Trophoblast cell (in vitro differentiated cells and primary cell): ENCODE measurements around the gene SDK2.

Source experiments
- DNase-seq, 2 donors: peaks; one replicate each; pipeline ENCODE4 v3.0.0-alpha.2; 2016
- H2AFZ ChIP-seq: 2 replicates; pipeline ENCODE4 v1.6.1; 2013; ENCODE audit warnings: low read length, moderate library complexity, mild to moderate bottlenecking; ENCODE audit not compliant: insufficient read depth, poor library complexity
- H2AK5ac ChIP-seq: 2 replicates; pipeline ENCODE4 v1.6.1; 2013; ENCODE audit warnings: mild to moderate bottlenecking, low read length
- H2BK120ac ChIP-seq: 2 replicates; pipeline ENCODE4 v1.6.1; 2013; ENCODE audit warnings: low read length, mild to moderate bottlenecking, moderate library complexity; ENCODE audit not compliant: insufficient read depth, poor library complexity
- H2BK12ac ChIP-seq: 2 replicates; pipeline ENCODE4 v1.6.1; 2013; ENCODE audit warnings: mild to moderate bottlenecking, low read length, moderate library complexity
- H2BK5ac ChIP-seq: 2 replicates; pipeline ENCODE4 v1.6.1; 2013; ENCODE audit warnings: low read length, low read depth, moderate library complexity, mild to moderate bottlenecking; ENCODE audit not compliant: poor library complexity
- H3K14ac ChIP-seq: 2 replicates; pipeline ENCODE4 v1.6.1; 2013; ENCODE audit warnings: mild to moderate bottlenecking, low read length
- H3K18ac ChIP-seq: 2 replicates; pipeline ENCODE4 v1.6.1; 2013; ENCODE audit warnings: mild to moderate bottlenecking, low read length
- H3K23ac ChIP-seq: 2 replicates; pipeline ENCODE4 v1.6.1; 2013; ENCODE audit warnings: low read length
- H3K27ac ChIP-seq: 2 replicates; pipeline ENCODE4 v1.5.1; 2013; ENCODE audit warnings: low read depth, mild to moderate bottlenecking, inconsistent platforms, low read length, moderate library complexity
- H3K27me3 ChIP-seq: 2 replicates; pipeline ENCODE4 v1.6.1; 2013; ENCODE audit warnings: inconsistent platforms, mild to moderate bottlenecking, low read length, moderate library complexity; ENCODE audit not compliant: insufficient read depth
- H3K36me3 ChIP-seq, 2 experiments: 1 replicate in 1 of 2; 2 replicates in 1 of 2; pipeline ENCODE4 v1.6.1; 2013; ENCODE audit warnings: low read length in 2 of 2, mild to moderate bottlenecking in 2 of 2, moderate library complexity in 1 of 2; ENCODE audit not compliant: insufficient read depth in 2 of 2, control insufficient read depth in 1 of 2
- H3K4ac ChIP-seq: 2 replicates; pipeline ENCODE4 v1.6.1; 2013; ENCODE audit warnings: low read depth, mild to moderate bottlenecking, low read length, moderate library complexity
- H3K4me1 ChIP-seq, 2 experiments: 1 replicate in 1 of 2; 2 replicates in 1 of 2; pipeline ENCODE4 v1.6.1; 2013; ENCODE audit warnings: low read length in 2 of 2, mild to moderate bottlenecking in 2 of 2, moderate library complexity in 1 of 2; ENCODE audit not compliant: insufficient read depth in 2 of 2, control insufficient read depth in 1 of 2
- H3K4me2 ChIP-seq: 2 replicates; pipeline ENCODE4 v1.6.1; 2013; ENCODE audit warnings: inconsistent platforms, mild to moderate bottlenecking, low read length, moderate library complexity
- H3K4me3 ChIP-seq: 2 replicates; pipeline ENCODE4 v1.5.1; 2013; ENCODE audit warnings: mild to moderate bottlenecking, low read depth, low read length, inconsistent platforms
- H3K79me1 ChIP-seq: one replicate; pipeline ENCODE4 v1.6.1; 2013; ENCODE audit warnings: low read length
- H3K79me2 ChIP-seq: 2 replicates; pipeline ENCODE4 v1.6.1; 2013; ENCODE audit warnings: low read length, mild to moderate bottlenecking; ENCODE audit not compliant: control insufficient read depth, insufficient read depth, poor library complexity
- H3K9ac ChIP-seq: 2 replicates; pipeline ENCODE4 v1.6.1; 2013; ENCODE audit warnings: mild to moderate bottlenecking, low read length
- H3K9me3 ChIP-seq: 2 replicates; pipeline ENCODE4 v1.6.1; 2013; ENCODE audit warnings: low read depth, mild to moderate bottlenecking, control low read depth, inconsistent platforms, low read length; ENCODE audit not compliant: insufficient read depth
- H4K12ac ChIP-seq: 2 replicates; pipeline ENCODE4 v1.6.1; 2013; ENCODE audit warnings: low read depth, mild to moderate bottlenecking, low read length, moderate library complexity
- H4K8ac ChIP-seq: 2 replicates; pipeline ENCODE4 v1.6.1; 2013; ENCODE audit warnings: low read depth, mild to moderate bottlenecking, low read length, moderate library complexity
- H4K91ac ChIP-seq: one replicate; pipeline ENCODE4 v1.6.1; 2013; ENCODE audit warnings: low read depth, mild to moderate bottlenecking, low read length, moderate library complexity
- WGBS: extraction: QIAGEN DNeasy Blood & Tissue Kit; methylation state at CpG from one replicate; pipeline ENCODE4 v1.1.7; 2013; ENCODE audit warnings: missing lambda C conversion rate; ENCODE audit not compliant: insufficient read length, insufficient coverage; ENCODE audit errors: extremely low coverage; 5-methylcytosine and 5-hydroxymethylcytosine counted together

Gene SDK2

DNA sequence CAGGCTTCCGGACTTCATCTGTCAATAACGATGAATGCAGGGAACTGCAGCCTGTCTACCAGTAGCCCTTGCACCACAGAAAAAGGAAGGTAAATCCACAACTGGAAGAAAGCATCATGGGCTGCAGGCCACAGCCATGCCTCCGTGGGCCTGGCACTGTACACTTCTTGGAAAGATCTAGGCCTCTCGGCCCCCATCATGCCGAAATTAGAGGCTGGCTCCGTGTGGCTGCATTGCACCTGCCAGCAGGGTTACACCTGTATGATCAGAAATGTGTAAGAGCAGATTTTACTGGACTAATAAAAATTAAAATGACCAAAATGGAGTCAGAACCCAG is 52.2 kb downstream of the SDK2 start:
- no peak for DNase-seq
- Histone ChIP-seq H3K27me3 (no peaks in the 10 kb centered on the region), H4K8ac (no peak overlapping the region), H3K4ac (no peak overlapping the region), H3K79me2 (no peaks in the 10 kb centered on the region), H2BK5ac (no peak overlapping the region), H3K23ac (no peak overlapping the region), H3K18ac (no peak overlapping the region), H2BK120ac (no peak overlapping the region), H4K12ac (no peak overlapping the region), H3K27ac (no peak overlapping the region), H3K4me1 (no peaks in the 10 kb centered on the region), H3K4me2 (no peak overlapping the region), H3K4me3 (no peak overlapping the region), H3K9me3 (peaks cover 4% of the 10 kb centered on the region), H2BK12ac (no peak overlapping the region), H3K36me3 (no peaks in the 10 kb centered on the region), H3K14ac (no peak overlapping the region), H2AFZ (no peak overlapping the region), H4K91ac (no peak overlapping the region), H3K79me1 (no peaks in the 10 kb centered on the region), H3K9ac (no peak overlapping the region), H2AK5ac (no peak overlapping the region)
- no CpG with 5 or more reads among the region's 6 CpGs for WGBS

DNA sequence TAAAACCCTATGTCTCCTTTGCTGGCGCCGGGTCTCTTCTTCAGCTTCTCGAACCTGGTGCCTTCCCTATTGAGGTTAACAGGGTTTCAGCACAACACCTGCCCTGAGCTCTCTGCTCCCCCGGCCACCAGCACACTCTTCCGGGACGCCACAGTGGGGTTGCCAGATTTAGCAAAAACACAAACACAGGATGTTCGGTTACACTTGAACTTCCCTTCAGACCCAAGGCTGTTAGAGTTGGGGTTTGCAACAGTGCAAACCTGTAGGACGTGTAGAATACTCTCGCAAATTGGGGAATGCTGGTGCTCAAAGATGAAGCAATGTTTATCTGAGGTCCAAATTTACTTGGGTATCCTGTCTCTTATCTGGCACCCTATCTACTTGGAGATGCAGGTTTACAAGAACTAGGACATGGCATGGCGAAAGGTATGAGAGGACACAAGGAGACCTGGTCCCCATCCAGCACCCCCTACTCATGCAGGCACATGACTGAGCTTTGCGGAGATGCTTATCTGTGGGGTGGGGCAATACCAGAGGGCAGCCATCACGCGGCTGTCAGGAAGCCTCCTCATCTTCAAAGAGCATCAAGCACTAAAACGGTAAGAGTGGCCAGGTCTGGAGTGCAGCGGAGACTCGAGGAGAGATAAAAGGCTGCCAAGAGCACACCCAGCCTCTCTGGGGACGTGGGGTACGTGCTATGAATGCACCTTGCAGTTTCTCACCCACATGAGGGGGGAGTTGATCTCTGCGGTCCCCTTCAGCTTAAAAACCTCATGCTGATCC is 52.8 kb downstream of the SDK2 start:
- H3K9me3 ChIP-seq, result peaks cover 1% of the 10 kb centered on the region
- DNase-seq, result peak in 1 of 2 donors; percentile 5
- no peak overlapping the region for H4K12ac ChIP-seq
- no peak overlapping the region for H3K4ac ChIP-seq
- no peaks in the 10 kb centered on the region for H3K79me1 ChIP-seq
- no peak overlapping the region for H2AFZ ChIP-seq
- H3K14ac ChIP-seq, result no peak overlapping the region
- no peak overlapping the region for H3K18ac ChIP-seq
- no peaks in the 10 kb centered on the region for H3K27me3 ChIP-seq
- H2AK5ac ChIP-seq, result no peak overlapping the region
- H3K4me2 ChIP-seq, result no peak overlapping the region
- H3K79me2 ChIP-seq, result no peaks in the 10 kb centered on the region
- H4K8ac ChIP-seq, result no peak overlapping the region
- no peaks in the 10 kb centered on the region for H3K36me3 ChIP-seq
- no CpG with 5 or more reads among the region's 19 CpGs for WGBS
- H3K4me1 ChIP-seq, result no peaks in the 10 kb centered on the region
- no peak overlapping the region for H3K9ac ChIP-seq
- no peak overlapping the region for H2BK5ac ChIP-seq
- H4K91ac ChIP-seq, result no peak overlapping the region
- no peak overlapping the region for H3K4me3 ChIP-seq
- H2BK12ac ChIP-seq, result no peak overlapping the region
- no peak overlapping the region for H3K27ac ChIP-seq
- H3K23ac ChIP-seq, result no peak overlapping the region
- H2BK120ac ChIP-seq, result no peak overlapping the region

DNA sequence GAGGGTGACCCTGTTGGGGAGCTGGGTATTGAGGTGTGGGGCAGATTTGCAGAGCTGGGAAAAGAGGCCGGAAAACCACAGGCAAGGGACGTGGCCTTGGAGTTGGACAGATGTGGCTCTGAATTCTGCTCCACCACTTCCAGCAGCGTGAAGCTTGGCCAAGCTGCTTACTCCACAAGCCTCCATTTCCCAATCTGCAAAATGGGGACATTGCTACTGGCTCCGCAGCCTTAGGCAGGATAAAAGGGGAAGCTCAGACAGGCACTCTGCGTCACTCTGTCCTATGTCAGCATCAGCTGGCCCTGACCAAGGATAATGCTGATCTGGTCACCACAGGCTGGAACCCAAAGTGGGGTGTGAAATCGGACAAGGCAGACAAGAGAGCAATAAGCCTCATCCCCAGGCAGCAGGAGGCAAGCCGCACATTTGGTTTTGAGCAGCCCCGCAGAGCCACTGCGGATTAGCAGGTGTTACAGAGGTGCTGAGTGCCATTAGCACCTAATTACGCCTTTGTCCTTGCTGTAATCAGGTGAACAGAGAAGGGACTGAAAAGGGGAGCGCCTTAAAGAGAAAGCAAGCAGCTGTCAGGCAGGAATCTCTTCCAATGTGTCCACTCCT is 54.8 kb downstream of the SDK2 start:
- H3K4me2 ChIP-seq, result no peak overlapping the region
- H4K12ac ChIP-seq, result no peak overlapping the region
- no peak overlapping the region for H3K27ac ChIP-seq
- no peak overlapping the region for H2AK5ac ChIP-seq
- no peaks in the 10 kb centered on the region for H3K4me1 ChIP-seq
- H3K36me3 ChIP-seq, result no peaks in the 10 kb centered on the region
- DNase-seq, result no peak
- H2BK120ac ChIP-seq, result no peak overlapping the region
- H3K79me2 ChIP-seq, result no peaks in the 10 kb centered on the region
- no peak overlapping the region for H3K4ac ChIP-seq
- peaks cover 1% of the 10 kb centered on the region for H3K9me3 ChIP-seq
- no CpG with 5 or more reads among the region's 11 CpGs for WGBS
- H3K79me1 ChIP-seq, result no peaks in the 10 kb centered on the region
- no peak overlapping the region for H3K4me3 ChIP-seq
- no peak overlapping the region for H3K14ac ChIP-seq
- H4K91ac ChIP-seq, result no peak overlapping the region
- H2BK5ac ChIP-seq, result no peak overlapping the region
- no peaks in the 10 kb centered on the region for H3K27me3 ChIP-seq
- H4K8ac ChIP-seq, result no peak overlapping the region
- no peak overlapping the region for H3K23ac ChIP-seq
- H3K9ac ChIP-seq, result no peak overlapping the region
- no peak overlapping the region for H2AFZ ChIP-seq
- no peak overlapping the region for H2BK12ac ChIP-seq
- H3K18ac ChIP-seq, result no peak overlapping the region

DNA sequence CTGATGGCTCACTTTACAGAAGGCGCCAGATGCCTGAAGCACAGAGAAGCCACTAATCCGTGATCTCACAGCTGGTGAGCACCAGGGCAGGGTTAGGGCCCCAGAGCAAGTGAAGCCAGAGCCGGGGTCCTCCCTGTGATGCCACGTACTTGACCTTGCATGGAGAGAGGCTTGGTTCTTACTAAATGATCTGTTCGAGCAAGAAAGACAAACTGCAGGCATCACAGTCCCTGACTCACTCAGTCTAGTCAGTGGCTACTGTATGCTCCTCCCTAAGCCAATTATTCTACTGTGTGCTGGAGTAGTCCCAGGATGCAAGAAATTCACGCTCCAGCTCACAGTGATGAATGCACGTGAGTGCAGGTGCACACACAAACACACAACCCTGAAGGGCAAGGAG is 55.4 kb downstream of the SDK2 start:
- no peak overlapping the region for H3K9ac ChIP-seq
- no CpG with 5 or more reads among the region's 7 CpGs for WGBS
- no peak overlapping the region for H2AK5ac ChIP-seq
- H4K12ac ChIP-seq, result no peak overlapping the region
- H3K4ac ChIP-seq, result no peak overlapping the region
- DNase-seq, result no peak
- H3K23ac ChIP-seq, result no peak overlapping the region
- H2BK12ac ChIP-seq, result no peak overlapping the region
- H3K79me2 ChIP-seq, result no peaks in the 10 kb centered on the region
- peaks cover 1% of the 10 kb centered on the region for H3K9me3 ChIP-seq
- H2BK5ac ChIP-seq, result no peak overlapping the region
- H3K27me3 ChIP-seq, result no peaks in the 10 kb centered on the region
- H3K14ac ChIP-seq, result no peak overlapping the region
- no peak overlapping the region for H3K18ac ChIP-seq
- no peak overlapping the region for H2BK120ac ChIP-seq
- no peak overlapping the region for H3K27ac ChIP-seq
- H4K91ac ChIP-seq, result no peak overlapping the region
- H2AFZ ChIP-seq, result no peak overlapping the region
- no peak overlapping the region for H3K4me3 ChIP-seq
- H3K4me1 ChIP-seq, result no peaks in the 10 kb centered on the region
- no peak overlapping the region for H3K4me2 ChIP-seq
- no peaks in the 10 kb centered on the region for H3K79me1 ChIP-seq
- no peaks in the 10 kb centered on the region for H3K36me3 ChIP-seq
- H4K8ac ChIP-seq, result no peak overlapping the region
